GM18499 (cell line): ENCODE measurements around the gene CFAP221.

Experiments used
- ATAC-seq: cut with Tn5 transposase; IDR thresholded peaks from one replicate; pipeline ENCODE4 v1.9.1; 2021; ENCODE audit warnings: moderate number of reproducible peaks; ENCODE audit not compliant: insufficient read depth, unreplicated experiment

CFAP221 gene

DNA sequence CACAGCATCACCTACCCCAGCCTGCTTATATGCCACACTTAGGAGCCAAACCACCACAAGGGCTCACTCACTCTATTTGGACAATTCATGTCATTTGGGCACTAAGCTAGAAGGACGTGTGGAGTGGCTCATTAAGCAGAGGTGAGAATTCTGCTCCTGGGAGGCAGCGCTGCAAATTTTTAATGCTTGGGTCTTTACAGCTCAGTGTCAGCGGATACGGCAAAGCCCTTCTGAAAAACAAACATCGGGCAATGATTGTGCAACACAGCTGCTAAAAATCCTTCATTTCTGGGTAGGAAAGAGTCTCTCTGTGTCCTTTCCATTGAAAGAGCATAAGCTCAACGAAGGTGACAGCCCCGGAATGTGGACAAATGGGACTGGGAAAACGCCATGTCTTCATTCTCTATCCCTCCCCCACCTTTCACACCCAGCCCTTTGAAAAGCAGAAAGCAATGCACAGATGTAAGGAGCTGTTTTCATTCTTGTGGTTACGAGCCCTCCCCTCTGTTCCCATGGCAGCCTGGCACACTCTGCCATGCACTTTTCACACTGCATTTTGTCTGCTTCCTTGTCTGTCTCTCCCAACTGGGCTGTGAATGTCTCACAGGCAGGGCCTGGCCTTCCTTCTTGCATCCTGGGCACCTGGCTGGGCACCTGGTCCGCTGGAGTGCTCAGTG is 150.7 kb downstream of the CFAP221 start:
- ATAC-seq, result no peak

DNA sequence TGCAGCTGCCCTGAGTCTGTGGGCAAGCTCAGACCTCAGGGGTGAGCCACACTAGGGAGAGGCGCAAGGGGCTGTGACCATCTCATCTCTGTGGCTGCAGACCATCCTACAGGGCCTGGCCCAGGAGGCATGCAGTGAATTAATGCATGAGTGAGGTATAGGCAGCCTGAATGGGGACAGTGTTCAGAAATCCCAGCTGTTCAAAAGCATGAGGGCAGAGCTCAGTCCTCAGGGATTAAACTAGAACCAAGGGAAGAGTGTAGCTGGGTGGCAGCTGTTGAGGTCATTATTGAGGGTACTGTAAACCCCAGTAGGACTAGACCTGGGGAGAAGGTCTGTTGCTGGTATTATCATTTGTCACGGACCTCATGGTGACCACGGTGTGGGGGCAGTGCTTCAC is 151.8 kb downstream of the CFAP221 start:
- ATAC-seq, result no peak

DNA sequence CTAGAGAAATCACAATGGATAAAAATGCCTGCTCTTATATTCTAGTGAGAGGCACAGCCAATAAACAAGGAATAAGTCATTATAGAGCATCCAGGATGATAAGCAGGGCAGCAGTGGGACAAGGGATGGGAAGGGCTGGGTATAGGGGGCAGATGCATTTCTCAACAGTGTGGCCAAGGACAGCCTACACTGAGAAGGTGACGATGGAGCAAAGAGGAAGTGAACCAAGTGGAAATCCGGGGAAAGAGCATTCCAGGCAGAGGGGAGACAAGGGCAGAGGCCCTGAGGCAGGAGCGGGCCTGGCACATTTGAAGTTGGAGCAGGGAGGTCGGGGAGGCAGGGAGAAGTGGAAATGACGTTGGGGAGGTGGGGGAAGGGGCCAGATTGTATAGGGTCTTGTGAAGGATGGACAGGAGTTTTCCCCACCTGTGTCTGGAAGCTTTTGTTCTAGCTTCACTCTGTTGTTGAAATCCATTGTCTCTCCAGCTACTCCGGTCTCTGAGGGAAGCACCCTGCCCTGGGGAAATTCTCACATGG is 152.3 kb downstream of the CFAP221 start:
- ATAC-seq, result no peak

DNA sequence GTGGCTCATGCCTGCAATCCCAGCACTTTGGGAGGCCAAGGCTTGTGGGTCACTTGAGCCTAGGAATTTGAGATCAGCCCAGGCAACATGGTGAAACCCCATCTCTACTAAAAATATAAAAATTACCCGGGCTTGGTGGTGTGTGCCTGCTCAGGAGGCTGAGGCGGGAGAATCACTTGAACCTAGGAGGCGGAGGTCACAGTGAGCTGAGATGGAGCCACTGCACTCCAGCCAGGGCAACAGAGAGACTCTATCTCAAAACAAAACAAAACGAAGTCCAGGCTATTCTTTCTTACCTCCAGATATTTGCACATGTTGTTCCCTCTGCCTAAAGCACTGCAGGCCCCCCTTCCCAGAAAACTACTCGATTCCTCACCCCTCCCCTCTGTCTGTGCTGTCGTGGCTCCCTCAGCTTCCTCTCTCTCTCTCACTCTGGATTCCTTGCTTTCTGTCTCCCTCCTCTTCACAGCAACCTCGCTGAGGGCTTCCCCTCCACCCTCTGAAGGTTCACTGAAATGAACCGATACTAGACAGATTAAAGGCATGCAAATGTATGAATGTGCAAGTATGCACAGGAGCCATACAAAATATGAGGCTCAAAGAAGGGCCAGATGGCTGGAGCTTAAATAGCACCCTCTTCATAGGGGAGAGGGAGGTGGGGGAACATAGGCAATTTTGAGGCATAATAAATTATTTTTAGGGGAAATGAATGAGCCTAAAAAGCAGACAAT is 153.2 kb downstream of the CFAP221 start:
- peak; percentile 83 for ATAC-seq

DNA sequence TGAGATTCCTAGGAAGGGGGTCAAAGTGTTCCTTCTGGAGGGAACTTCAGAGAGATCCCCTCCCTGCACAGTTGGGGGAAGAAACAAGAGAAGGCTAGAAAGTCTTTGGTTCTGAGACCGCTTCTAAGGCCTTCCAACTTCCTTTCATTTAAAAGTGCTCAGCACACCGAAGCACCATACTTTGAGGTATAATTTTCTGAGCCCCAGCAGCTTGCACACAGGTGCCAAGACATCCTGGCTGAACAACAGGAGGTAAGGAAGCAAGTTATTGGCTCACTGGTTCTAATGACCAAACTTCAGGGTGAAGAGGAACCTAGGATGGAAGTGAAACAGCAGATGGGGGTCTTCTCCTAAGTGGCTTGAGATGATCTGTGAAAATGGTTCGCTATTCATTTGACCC is 154.0 kb downstream of the CFAP221 start:
- no peak for ATAC-seq

DNA sequence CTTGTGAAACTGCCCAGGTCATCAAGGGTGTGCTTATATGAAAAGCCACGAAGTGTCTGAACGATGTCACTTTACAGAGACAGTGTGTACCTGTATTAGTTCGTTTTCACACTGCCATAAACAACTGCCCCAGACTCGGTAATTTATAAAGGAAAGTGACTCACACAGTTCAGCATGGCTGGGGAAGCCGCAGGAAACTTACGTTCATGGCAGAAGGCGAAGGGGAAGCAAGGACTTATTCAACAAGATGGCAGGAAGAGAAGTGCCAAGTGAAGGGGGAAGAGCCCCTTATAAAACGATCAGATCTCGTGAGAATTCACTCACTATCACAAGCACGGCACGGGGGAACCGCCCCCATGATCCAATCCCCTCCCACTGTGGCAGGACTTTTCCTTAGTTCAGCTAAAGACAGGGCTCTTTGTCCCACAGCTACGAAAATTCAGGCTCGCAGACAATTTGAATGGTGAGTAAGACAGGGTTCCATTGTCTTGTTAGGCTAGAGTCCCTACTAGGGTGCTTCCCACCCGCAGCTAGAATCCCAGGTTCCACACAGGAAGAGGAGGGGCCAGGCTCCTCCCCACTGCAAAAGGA is 154.9 kb downstream of the CFAP221 start:
- no peak for ATAC-seq

DNA sequence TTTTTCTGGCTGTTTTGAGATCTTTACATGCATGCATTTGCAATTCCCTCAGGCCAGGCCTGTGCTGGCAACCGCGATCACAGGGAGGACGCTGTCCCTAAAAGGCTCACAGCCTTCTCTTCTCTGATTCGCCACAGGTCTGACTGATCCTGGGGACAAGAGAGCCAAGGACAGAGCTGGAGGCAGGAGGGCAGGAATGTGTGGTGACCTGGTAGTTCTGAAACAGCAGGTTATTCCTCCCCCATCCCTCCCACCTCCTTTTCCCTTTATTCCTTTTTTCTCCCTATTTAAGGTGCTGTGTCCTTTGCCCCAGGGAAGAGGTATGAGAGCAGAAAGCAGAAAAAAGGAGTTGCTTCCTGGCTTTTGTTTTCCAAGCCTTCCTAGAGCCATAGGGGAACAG is 156.6 kb downstream of the CFAP221 start:
- no peak for ATAC-seq

DNA sequence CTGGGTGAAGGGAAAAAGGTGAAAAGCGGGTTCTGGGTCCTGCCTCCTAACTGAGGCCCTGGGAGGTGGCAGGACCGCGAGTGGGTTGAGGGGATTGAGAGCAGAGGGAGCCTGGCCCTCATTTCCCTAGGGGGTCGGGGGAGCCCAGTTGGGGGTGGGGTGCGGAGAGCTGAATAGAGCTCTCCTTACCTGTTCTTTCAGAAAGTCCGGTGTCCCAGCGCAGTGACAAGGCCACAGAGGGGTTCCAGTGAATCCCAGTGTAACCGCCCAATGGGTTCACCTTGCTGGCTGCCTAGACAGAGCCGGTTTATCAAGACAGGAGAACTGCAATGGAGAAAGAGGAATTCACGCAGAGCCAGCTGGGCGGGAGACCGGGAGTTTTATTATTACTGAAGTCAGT is 157.1 kb downstream of the CFAP221 start:
- ATAC-seq, result no peak

DNA sequence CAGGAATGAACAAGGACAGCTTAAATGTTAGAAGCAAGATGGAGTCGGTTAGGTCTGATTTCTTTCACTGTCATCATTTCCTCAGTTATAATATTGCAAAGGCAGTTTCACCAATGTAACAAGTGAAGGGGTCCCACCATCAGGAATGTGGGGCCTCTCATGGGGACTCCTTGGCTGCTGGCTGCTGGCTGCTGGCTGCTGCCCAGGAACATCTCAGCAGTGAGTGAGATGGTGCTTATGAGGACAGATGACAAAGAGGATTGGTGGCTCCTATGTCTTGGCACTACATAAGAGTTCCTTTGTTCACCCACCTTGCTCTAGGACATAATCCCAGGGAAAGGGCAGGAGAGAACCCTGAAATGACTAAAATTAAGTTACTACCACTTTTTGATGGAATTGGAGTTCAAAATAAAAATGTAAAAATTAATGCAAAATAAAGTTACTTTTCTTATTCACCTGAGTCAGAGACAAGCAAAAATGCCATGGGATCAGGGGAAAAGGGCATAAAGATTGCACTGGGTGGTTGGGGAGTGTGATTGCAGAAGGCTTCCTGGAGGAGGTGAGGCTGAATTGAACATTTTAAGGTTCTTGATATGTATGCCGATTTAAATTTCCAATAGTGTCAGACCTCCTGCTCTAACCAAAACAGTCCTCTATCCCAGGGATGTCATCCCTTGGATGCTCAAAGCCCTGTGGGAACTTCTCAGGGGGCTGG is 158.1 kb downstream of the CFAP221 start:
- ATAC-seq, result no peak

DNA sequence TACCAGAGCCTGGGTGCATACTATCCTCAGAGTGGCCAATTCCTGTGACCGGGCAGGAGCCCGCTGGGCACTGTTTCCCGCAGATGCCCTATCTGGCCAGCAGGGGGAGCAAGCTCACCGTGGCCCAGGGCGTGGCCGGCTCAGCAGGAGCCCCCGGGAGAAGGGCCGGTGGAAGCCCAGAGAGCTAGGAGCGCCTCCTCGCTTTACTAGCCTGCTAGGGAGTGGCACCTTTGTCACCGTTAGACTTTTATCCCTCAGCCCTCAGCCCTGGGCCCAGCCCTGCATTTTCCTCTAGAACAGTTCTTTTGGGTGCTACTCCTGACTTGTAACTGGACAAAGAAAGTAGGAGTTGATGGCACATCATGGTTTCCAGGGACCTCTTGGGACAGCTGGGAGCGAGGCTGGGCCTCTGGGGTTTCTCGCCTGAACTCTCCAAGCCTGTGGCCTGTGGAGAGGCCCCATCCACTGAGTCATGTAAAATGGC is 158.7 kb downstream of the CFAP221 start:
- ATAC-seq, result no peak

DNA sequence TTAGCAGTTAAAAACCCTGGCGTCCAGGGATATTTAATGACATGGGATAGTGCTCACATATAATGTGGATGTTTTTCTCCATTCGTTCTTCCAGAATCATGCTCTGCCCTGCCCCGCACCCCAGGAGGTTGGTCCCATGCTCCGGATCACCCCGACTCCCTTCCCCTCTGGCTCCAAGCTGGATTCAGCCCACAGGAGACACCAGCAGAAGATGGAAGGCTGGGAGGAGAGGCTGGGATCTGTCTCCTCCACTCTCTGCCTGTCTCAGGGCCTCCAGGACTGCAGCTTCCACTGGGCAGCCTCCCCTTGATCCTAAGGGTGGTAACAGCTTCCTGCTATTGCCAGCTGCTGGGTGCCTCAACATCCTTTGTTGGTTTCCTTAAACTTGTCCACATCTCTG is 159.3 kb downstream of the CFAP221 start:
- no peak for ATAC-seq

DNA sequence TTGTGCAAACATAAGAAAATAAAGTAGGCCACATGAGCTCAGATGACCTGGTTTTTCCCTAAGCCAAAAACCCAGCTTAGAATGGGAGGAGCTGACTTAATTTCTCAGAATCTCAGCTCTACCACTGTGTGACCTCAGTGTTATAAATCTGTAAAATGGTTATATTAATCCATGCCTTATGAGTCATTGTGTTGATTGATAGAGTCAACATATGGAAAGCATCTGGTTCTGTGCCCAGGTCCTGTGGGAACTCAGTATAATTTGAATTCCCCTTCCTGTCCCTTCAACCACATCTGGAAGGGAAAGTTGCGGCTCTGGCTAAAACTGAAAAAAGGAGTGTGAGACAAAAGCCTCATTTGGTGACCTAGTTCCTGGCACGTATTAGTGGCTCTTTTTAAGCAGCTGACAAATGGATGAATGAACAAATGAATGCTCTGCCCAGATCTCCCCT is 160.4 kb downstream of the CFAP221 start:
- ATAC-seq, result no peak

DNA sequence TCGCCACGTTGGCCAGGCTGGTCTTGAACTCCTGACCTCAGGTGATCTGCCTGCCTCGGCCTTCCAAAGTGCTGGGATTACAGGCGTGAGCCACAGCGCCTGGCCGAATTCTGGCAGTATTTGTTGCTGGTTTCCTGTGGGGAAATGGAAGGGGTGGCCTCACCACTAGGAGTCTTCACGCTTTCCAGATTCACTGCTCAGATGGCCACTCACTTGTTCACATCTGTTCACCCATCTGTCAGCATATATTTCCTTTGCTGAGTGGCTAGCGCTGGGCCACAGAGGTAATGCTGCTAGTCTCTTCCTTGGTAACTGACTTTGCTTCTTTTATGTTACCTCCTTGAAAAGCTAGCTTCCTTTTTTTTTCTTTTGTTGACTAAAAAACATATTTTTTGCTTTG is 162.0 kb downstream of the CFAP221 start:
- no peak for ATAC-seq
